Superior temporal gyrus (tissue), 1 donor: ENCODE data around the gene DENND1C.
A peak's percentile ranks its signal among the peaks of the same experiment; 100 is the strongest.

ENCODE experiments used
- DNase-seq: peaks from one replicate; pipeline ENCODE4 v3.0.0-alpha.2; 2016; ENCODE audit errors: extremely low spot score

Gene DENND1C

DNA sequence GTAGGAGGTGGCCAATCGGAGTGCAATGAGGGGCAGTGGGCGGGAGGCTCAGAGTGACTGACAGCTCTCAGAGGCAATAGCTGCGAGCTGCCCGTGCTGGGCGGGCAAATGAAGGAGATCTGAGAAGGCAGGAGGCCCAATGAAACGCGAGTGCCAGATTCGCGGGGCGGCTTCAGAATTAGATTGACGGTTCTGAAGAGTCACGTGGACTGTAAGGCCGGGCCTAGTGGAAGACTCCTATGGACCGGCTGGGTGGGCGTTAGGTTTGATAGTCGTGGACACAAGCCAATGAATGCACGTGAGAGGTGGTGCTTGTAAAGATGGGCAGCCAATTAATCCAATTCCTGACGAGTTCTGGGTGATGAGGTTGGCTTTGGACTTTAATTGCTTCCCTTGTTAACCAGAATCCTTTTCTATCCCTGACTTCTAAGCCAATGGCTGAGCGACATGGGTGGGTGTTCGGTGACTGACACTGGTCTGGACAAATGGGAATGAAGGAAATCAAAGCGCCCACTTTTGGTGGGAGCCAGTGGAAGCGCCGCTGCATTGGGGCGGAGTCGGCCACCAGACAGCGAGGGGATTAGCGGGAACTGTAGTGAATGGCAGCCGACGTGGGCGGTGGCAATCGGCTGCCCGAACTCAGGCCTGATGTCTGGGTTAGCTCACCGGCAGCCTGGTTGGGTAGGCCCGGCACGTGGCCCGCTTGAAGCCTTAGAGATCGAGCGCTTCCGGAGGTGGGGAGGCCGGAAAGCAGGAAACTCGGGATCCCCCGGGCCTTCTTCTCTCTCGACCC is 56.5 kb downstream of the DENND1C start:
- peak; percentile 100 for DNase-seq

- DNase-seq = no peak
Observed at GRCh38 chr19:6424195-6424938, 57.2 kb downstream of the DENND1C start, which contains the start of gene KHSRP. KHSRP (minus strand) TSS chr19:6424811; CDS start chr19:6424701, 110 bp downstream.

- no peak for DNase-seq
Observed at GRCh38 chr19:6423499-6424194, 57.9 kb downstream of the DENND1C start.

DNA sequence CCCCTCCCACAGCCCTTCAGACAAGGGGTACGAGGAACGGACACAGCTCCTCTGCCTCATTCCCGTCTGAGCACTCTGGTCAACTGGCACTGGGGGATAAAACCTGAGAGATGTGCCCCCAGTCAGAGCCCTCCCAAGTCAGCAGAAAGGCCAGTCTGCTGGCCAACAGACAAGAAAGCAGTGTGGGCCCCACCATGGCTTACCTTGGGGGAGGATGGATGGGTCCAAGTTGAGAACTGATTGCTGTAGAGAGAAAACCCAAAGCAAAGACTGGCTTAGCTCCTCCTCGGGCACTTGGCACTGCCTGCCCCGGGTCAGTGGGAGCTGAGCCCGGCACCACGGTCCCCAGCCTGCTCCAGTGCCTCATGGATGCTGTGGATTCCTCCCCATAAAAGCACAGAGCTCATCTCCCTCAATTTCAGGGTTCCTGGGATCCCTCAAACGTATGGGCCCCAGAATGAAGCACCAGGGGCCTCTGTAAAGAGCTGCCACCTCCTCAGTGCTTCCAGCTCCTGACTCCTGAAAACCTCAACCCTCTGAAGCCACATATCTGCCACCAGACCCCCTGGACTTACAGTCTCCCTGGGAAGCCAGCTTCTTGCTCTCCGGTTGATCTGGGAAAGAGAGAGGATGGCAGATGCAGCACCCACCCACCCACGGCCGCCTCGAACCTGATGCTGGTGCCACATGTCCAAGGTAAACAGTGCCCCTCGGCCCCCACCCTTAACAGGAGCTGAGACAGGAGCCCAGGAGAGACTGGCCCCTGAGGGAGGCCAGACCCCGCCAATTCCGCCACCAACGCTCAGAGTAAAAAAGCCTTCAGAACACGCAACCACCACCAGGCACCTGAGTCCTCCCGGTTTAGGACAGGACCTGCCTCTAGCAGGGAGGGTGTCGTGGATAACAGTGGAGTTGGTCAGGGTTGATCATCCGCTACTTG is 60.2 kb downstream of the DENND1C start:
- DNase-seq = no peak

GRCh38 chr19:6418562-6418932 is 63.0 kb downstream of the DENND1C start:
- DNase-seq = no peak

GRCh38 chr19:6417713-6418561 is 63.6 kb downstream of the DENND1C start:
- DNase-seq = peak; percentile 58
